ENCODE results near the gene GRB10. TPM values are rescaled to one million over a fixed set of nuclear protein-coding genes. Genes with fewer than 3 reads are reported as not detected.

GRB10 gene
- total RNA-seq, 1 experiment from 2014 or later = 38.3 TPM

DNA sequence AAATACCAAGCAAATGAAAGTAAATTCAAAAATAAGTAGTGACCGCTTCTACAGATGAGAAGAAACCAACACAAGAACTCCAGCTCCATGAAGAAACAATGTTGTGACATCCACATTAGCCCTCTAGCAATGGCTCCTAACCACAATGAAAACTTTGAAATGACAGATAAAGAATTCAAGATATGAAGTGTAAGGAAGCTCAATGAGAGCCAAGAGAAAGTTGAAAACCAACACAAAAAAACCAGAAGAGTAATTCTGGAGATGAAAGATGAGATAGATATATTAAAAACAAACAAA is 149.3 kb downstream of the GRB10 start:
- in situ Hi-C loops (cut with HindIII; ENCODE audit: low pct_unique_long_range_greater_than_20kb, low sequenced_read_pairs) (no loop called here), intact Hi-C loops (cut with micrococcal nuclease; ENCODE audit: unreplicated experiment) (no loop called here)
- no peak for ATAC-seq
- no peak overlapping the region for H3K27ac ChIP-seq (ENCODE audit: low read length)
- no peaks in the 10 kb centered on the region for H3K36me3 ChIP-seq (ENCODE audit: control insufficient read depth, insufficient read depth, low read length)
- CTCF ChIA-PET = no interaction called here
- DNase-seq (ENCODE audit: low read depth, low spot score) = no peak
- no peak overlapping the region for H3K4me3 ChIP-seq (ENCODE audit: low read depth in 2 of 2, low read length in 2 of 2)
- BruUV-seq (replicated peaks) = no TSS peak
- POLR2A ChIA-PET = no interaction called here
- no peaks in the 10 kb centered on the region for H3K9me3 ChIP-seq (ENCODE audit: control insufficient read depth, insufficient read depth, low read depth, low read length)
- TF ChIP-seq, protein P1, sequence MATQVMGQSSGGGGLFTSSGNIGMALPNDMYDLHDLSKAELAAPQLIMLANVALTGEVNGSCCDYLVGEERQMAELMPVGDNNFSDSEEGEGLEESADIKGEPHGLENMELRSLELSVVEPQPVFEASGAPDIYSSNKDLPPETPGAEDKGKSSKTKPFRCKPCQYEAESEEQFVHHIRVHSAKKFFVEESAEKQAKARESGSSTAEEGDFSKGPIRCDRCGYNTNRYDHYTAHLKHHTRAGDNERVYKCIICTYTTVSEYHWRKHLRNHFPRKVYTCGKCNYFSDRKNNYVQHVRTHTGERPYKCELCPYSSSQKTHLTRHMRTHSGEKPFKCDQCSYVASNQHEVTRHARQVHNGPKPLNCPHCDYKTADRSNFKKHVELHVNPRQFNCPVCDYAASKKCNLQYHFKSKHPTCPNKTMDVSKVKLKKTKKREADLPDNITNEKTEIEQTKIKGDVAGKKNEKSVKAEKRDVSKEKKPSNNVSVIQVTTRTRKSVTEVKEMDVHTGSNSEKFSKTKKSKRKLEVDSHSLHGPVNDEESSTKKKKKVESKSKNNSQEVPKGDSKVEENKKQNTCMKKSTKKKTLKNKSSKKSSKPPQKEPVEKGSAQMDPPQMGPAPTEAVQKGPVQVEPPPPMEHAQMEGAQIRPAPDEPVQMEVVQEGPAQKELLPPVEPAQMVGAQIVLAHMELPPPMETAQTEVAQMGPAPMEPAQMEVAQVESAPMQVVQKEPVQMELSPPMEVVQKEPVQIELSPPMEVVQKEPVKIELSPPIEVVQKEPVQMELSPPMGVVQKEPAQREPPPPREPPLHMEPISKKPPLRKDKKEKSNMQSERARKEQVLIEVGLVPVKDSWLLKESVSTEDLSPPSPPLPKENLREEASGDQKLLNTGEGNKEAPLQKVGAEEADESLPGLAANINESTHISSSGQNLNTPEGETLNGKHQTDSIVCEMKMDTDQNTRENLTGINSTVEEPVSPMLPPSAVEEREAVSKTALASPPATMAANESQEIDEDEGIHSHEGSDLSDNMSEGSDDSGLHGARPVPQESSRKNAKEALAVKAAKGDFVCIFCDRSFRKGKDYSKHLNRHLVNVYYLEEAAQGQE (IDR thresholded peaks at IDR 0.05; ENCODE audit: insufficient read depth in 1 of 2, low read depth in 2 of 2, low read length in 1 of 2) = no peak
- H3K4me1 ChIP-seq (ENCODE audit: control insufficient read depth, insufficient read depth, low read length) = no peaks in the 10 kb centered on the region
- no peaks in the 10 kb centered on the region for H3K27me3 ChIP-seq (ENCODE audit: control insufficient read depth, insufficient read depth, low read length)

DNA sequence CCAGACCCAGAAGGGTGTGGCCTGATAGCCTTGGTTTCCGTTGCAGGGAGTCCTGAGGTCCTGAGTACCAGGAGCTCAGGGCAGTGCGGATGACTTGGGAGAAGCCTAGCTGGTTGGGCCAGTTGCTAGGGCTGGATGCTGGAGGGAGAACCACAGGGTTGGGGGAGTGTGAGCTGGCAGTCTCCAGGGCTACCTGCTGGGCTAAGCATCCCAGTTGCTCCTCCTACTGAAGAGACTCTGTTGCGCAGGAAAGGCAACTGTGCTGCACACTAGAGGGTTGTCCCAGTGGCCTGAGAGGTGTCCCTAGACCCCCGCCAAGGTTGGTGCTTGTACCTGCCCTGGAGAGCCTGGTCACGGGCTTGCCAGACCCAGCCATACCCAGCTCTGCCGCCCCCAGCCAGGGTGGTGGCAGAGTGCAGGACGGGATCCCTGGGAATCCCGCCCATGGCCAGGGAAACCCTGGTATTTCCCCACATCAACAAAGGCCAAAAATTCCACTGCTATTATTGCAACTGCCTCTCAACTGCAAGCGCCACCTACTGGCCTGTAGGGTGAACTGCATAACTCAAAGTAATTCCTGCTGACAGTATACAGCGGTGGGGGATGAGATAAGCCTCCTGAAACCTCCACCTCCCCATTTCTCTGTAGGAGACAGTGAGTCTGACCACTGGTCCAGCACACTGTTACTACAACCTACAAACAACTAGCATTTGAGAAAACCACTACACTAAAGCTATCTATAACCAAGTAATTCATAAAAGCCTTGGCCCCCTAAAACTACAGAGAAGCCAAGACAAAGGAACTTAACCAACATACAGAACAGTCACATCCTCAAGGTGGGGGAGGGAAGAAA is 149.9 kb downstream of the GRB10 start:
- Histone ChIP-seq H3K9me3 (ENCODE audit: control insufficient read depth, insufficient read depth, low read depth, low read length) (no peaks in the 10 kb centered on the region), H3K27ac (ENCODE audit: low read length) (no peak overlapping the region), H3K36me3 (ENCODE audit: control insufficient read depth, insufficient read depth, low read length) (no peaks in the 10 kb centered on the region), H3K4me3 (ENCODE audit: low read depth in 2 of 2, low read length in 2 of 2) (no peak overlapping the region), H3K27me3 (ENCODE audit: control insufficient read depth, insufficient read depth, low read length) (no peaks in the 10 kb centered on the region), H3K4me1 (ENCODE audit: control insufficient read depth, insufficient read depth, low read length) (no peaks in the 10 kb centered on the region)
- ATAC-seq (peak; percentile 83), DNase-seq (ENCODE audit: low read depth, low spot score) (peak; percentile 30)
- ChIA-PET POLR2A (no interaction called here), CTCF (no interaction called here)
- TF ChIP-seq TCF7L2 (IDR thresholded peaks at IDR 0.05; ENCODE audit: low read depth, low read length) = no peak
- TF ChIP-seq, protein P2, sequence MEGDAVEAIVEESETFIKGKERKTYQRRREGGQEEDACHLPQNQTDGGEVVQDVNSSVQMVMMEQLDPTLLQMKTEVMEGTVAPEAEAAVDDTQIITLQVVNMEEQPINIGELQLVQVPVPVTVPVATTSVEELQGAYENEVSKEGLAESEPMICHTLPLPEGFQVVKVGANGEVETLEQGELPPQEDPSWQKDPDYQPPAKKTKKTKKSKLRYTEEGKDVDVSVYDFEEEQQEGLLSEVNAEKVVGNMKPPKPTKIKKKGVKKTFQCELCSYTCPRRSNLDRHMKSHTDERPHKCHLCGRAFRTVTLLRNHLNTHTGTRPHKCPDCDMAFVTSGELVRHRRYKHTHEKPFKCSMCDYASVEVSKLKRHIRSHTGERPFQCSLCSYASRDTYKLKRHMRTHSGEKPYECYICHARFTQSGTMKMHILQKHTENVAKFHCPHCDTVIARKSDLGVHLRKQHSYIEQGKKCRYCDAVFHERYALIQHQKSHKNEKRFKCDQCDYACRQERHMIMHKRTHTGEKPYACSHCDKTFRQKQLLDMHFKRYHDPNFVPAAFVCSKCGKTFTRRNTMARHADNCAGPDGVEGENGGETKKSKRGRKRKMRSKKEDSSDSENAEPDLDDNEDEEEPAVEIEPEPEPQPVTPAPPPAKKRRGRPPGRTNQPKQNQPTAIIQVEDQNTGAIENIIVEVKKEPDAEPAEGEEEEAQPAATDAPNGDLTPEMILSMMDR (IDR thresholded peaks at IDR 0.05) = peak; percentile 96
- TF ChIP-seq, protein P1 (IDR thresholded peaks at IDR 0.05; ENCODE audit: insufficient read depth in 1 of 2, low read depth in 2 of 2, low read length in 1 of 2) = no peak
- no TSS peak for BruUV-seq (replicated peaks)
- in situ Hi-C loops (cut with HindIII; ENCODE audit: low pct_unique_long_range_greater_than_20kb, low sequenced_read_pairs) = no loop called here
- intact Hi-C loops (cut with micrococcal nuclease; ENCODE audit: unreplicated experiment) = no loop called here
